ENCODE results near the gene DYNLT2B. TPM values are rescaled to one million over a fixed set of nuclear protein-coding genes. Genes with fewer than 3 reads are reported as not detected.

Gene DYNLT2B
- polyA plus RNA-seq, 3 donors: 2.5 to 3.0 (median 2.7) TPM

GRCh38 chr3:196336319-196337145, 18.5 kb upstream of the DYNLT2B start:
- H3K4me1 ChIP-seq (ENCODE audit: control insufficient read depth in 1 of 2, insufficient read depth in 2 of 2, low read length in 2 of 2): peaks cover 39% of the 10 kb centered on the region in 2 donors
- H3K9ac ChIP-seq (ENCODE audit: insufficient read depth, low read length, poor library complexity, severe bottlenecking): no peak overlapping the region
- intact Hi-C loops (cut with micrococcal nuclease): no loop called here
- H3K4me2 ChIP-seq (replicated peaks; ENCODE audit: extremely low read depth, low read length, poor library complexity, severe bottlenecking): no peak overlapping the region
- H3K79me2 ChIP-seq (ENCODE audit: insufficient read depth, low read length): no peaks in the 10 kb centered on the region
- no peaks in the 10 kb centered on the region for H3K36me3 Mint-ChIP-seq
- no peaks in the 10 kb centered on the region for H4K20me1 ChIP-seq (ENCODE audit: insufficient read depth, low read length)
- H3K27me3 ChIP-seq (ENCODE audit: control insufficient read depth in 2 of 2, insufficient read depth in 2 of 2, low read length in 2 of 2): no peaks in the 10 kb centered on the region
- no peak overlapping the region for H3K27ac ChIP-seq (ENCODE audit: low read depth in 1 of 2, low read length in 2 of 2)
- peaks cover 37% of the 10 kb centered on the region for H3K4me1 Mint-ChIP-seq
- TF ChIP-seq CTCF (IDR thresholded peaks at IDR 0.05): no peak
- DNase-seq: no peak
- peaks cover 0 to 2% (median 0%) of the 10 kb centered on the region in 7 donors for H3K9me3 Mint-ChIP-seq
- no peaks in the 10 kb centered on the region for H3K36me3 ChIP-seq (replicated peaks in 1 of 2; ENCODE audit: control insufficient read depth in 1 of 2, insufficient read depth in 2 of 2, low read length in 2 of 2)
- 100% methylated on average over 5 of the region's 17 CpGs for WGBS (ENCODE audit: insufficient coverage)
- no peak overlapping the region for H3K4me3 ChIP-seq (replicated peaks in 1 of 3; ENCODE audit: low read depth in 2 of 3, low read length in 3 of 3)
- H3K27me3 Mint-ChIP-seq (ENCODE audit: low read depth in 3 of 3): peaks cover 4 to 10% (median 6%) of the 10 kb centered on the region in 3 donors
- no peak overlapping the region for H3K4me3 Mint-ChIP-seq
- H2AFZ ChIP-seq (ENCODE audit: insufficient read depth, low read depth, low read length, poor library complexity, severe bottlenecking): no peak overlapping the region
- peak overlapping the region in 1 of 7 donors; percentile 40 for H3K27ac Mint-ChIP-seq
- H3K9me3 ChIP-seq (replicated peaks in 1 of 2; ENCODE audit: control insufficient read depth in 1 of 2, insufficient read depth in 1 of 2, low read length in 2 of 2): no peaks in the 10 kb centered on the region

- Histone ChIP-seq H2AFZ (ENCODE audit: insufficient read depth, low read depth, low read length, poor library complexity, severe bottlenecking) (no peak overlapping the region), H3K79me2 (ENCODE audit: insufficient read depth, low read length) (no peaks in the 10 kb centered on the region), H3K36me3 (replicated peaks in 1 of 2; ENCODE audit: control insufficient read depth in 1 of 2, insufficient read depth in 2 of 2, low read length in 2 of 2) (no peaks in the 10 kb centered on the region), H3K9ac (ENCODE audit: insufficient read depth, low read length, poor library complexity, severe bottlenecking) (no peak overlapping the region), H3K4me1 (ENCODE audit: control insufficient read depth in 1 of 2, insufficient read depth in 2 of 2, low read length in 2 of 2) (peaks cover 29 to 31% of the 10 kb centered on the region in 2 donors), H3K9me3 (replicated peaks in 1 of 2; ENCODE audit: control insufficient read depth in 1 of 2, insufficient read depth in 1 of 2, low read length in 2 of 2) (no peaks in the 10 kb centered on the region), H4K20me1 (ENCODE audit: insufficient read depth, low read length) (no peaks in the 10 kb centered on the region), H3K27me3 (ENCODE audit: control insufficient read depth in 2 of 2, insufficient read depth in 2 of 2, low read length in 2 of 2) (no peaks in the 10 kb centered on the region), H3K27ac (ENCODE audit: low read depth in 1 of 2, low read length in 2 of 2) (no peak overlapping the region), H3K4me2 (replicated peaks; ENCODE audit: extremely low read depth, low read length, poor library complexity, severe bottlenecking) (no peak overlapping the region), H3K4me3 (replicated peaks in 1 of 3; ENCODE audit: low read depth in 2 of 3, low read length in 3 of 3) (no peak overlapping the region)
- 94% methylated on average over 2 of the region's 12 CpGs for WGBS (ENCODE audit: insufficient coverage)
- intact Hi-C loops (cut with micrococcal nuclease): no loop called here
- Mint-ChIP-seq H3K27me3 (ENCODE audit: low read depth in 3 of 3) (peaks cover 4 to 10% (median 6%) of the 10 kb centered on the region in 3 donors), H3K36me3 (no peaks in the 10 kb centered on the region), H3K27ac (peak overlapping the region in 1 of 7 donors; percentile 28), H3K9me3 (peaks cover 0 to 2% (median 0%) of the 10 kb centered on the region in 7 donors), H3K4me1 (peaks cover 30% of the 10 kb centered on the region), H3K4me3 (no peak overlapping the region)
- DNase-seq: no peak
- no peak for TF ChIP-seq CTCF (IDR thresholded peaks at IDR 0.05)
Measured at GRCh38 chr3:196335503-196335948, 17.5 kb upstream of the DYNLT2B start.
